MM.1S (cell line): ENCODE measurements around the gene PRSS58.

Experiments
- DNase-seq: peaks from one replicate; pipeline ENCODE4 v3.0.0-alpha.2; 2015
- H2AFZ ChIP-seq: fragments of 300-600 bp; sonication (generic); 2 replicates; pipeline ENCODE4 v1.6.0; 2016; ENCODE audit warnings: antibody characterized with exemption, low read length
- H3F3A ChIP-seq: fragments of 300-600 bp; sonication (generic); 2 replicates; pipeline ENCODE4 v1.6.1; 2016; ENCODE audit warnings: mild to moderate bottlenecking, antibody characterized with exemption, low read length, moderate library complexity, mixed read lengths; ENCODE audit not compliant: insufficient read depth
- H3K27ac ChIP-seq: fragments of 300-600 bp; sonication (generic); 2 replicates; pipeline ENCODE4 v1.5.1; 2016; ENCODE audit warnings: mild to moderate bottlenecking, low read length
- H3K27me3 ChIP-seq: fragments of 300-600 bp; sonication (generic); replicated peaks from 2 replicates; pipeline ENCODE4 v1.6.0; 2016; ENCODE audit warnings: low read length; ENCODE audit not compliant: insufficient read depth
- H3K36me3 ChIP-seq: fragments of 300-600 bp; sonication (generic); replicated peaks from 2 replicates; pipeline ENCODE4 v1.6.1; 2016; ENCODE audit warnings: mild to moderate bottlenecking, low read length, mixed read lengths; ENCODE audit not compliant: insufficient read depth
- H3K4me1 ChIP-seq: fragments of 300-600 bp; sonication (generic); 2 replicates; pipeline ENCODE4 v1.6.1; 2016; ENCODE audit warnings: low read length, mixed read lengths
- H3K4me2 ChIP-seq: fragments of 300-600 bp; sonication (generic); 2 replicates; pipeline ENCODE4 v1.6.0; 2016; ENCODE audit warnings: low read depth, low read length
- H3K4me3 ChIP-seq: fragments of 300-600 bp; sonication (generic); 2 replicates; pipeline ENCODE4 v1.5.1; 2016; ENCODE audit warnings: low read length, mixed read lengths
- H3K79me2 ChIP-seq: fragments of 300-600 bp; sonication (generic); 2 replicates; pipeline ENCODE4 v1.6.1; 2016; ENCODE audit warnings: mixed run types, low read length, mixed read lengths
- H3K9ac ChIP-seq: fragments of 300-600 bp; sonication (generic); 2 replicates; pipeline ENCODE4 v1.6.1; 2016; ENCODE audit warnings: low read length, mixed read lengths
- H3K9me2 ChIP-seq: fragments of 300-600 bp; sonication (generic); replicated peaks from 2 replicates; pipeline ENCODE4 v1.6.1; 2016; ENCODE audit warnings: mild to moderate bottlenecking, low read length, mixed read lengths; ENCODE audit not compliant: insufficient read depth
- H3K9me3 ChIP-seq: fragments of 300-600 bp; sonication (generic); replicated peaks from 2 replicates; pipeline ENCODE4 v1.6.1; 2016; ENCODE audit warnings: mild to moderate bottlenecking, low read length, mixed read lengths; ENCODE audit not compliant: insufficient read depth
- H4K20me1 ChIP-seq: fragments of 300-600 bp; sonication (generic); 2 replicates; pipeline ENCODE4 v1.6.1; 2016; ENCODE audit warnings: mild to moderate bottlenecking, low read length, moderate library complexity, mixed read lengths; ENCODE audit not compliant: insufficient read depth
- EZH2 ChIP-seq: fragments of 300-600 bp; sonication (generic); optimal IDR thresholded peaks from 2 replicates; pipeline ENCODE3; 2017; ENCODE audit warnings: low read depth, mild to moderate bottlenecking, antibody characterized with exemption, low read length, mixed read lengths
- EZH2phosphoT487 ChIP-seq: fragments of 300-600 bp; sonication (generic); IDR thresholded peaks from 2 replicates; pipeline ENCODE4 v1.6.1; 2018; ENCODE audit warnings: antibody characterized with exemption, low read length
- TF ChIP-seq, protein P1 (sequence below): fragments of 300-600 bp; sonication (generic); IDR thresholded peaks from 2 replicates; pipeline ENCODE4 v1.5.1; 2016; ENCODE audit warnings: antibody characterized with exemption, low read length, mixed read lengths

Gene PRSS58

DNA sequence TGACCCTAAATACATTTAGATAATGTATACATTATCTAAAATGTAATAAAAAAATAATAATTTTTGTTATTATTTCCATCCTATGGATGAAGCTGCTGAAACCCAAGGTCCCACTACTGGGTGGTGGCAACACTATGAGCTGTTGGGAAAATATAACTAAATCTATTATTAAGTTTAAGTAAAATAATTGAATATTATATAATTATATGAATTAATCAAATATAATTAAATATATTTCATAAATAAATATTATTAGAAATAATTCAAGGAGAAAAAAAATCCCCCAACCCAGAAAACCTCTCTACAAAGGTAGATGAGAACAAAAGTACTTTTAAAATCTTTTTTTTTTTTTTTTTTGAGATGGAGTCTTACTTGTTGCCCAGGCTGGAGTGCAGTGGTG is 7.9 kb downstream of the PRSS58 start:
- no peak for DNase-seq
- no peak overlapping the region for H3K4me3 ChIP-seq
- no peaks in the 10 kb centered on the region for H3K79me2 ChIP-seq
- H3K4me2 ChIP-seq = no peak overlapping the region
- no peak overlapping the region for H3K27ac ChIP-seq
- H2AFZ ChIP-seq = no peak overlapping the region
- H3K4me1 ChIP-seq = no peaks in the 10 kb centered on the region
- no peak for TF ChIP-seq EZH2
- no peak for TF ChIP-seq EZH2phosphoT487
- TF ChIP-seq, protein P1, sequence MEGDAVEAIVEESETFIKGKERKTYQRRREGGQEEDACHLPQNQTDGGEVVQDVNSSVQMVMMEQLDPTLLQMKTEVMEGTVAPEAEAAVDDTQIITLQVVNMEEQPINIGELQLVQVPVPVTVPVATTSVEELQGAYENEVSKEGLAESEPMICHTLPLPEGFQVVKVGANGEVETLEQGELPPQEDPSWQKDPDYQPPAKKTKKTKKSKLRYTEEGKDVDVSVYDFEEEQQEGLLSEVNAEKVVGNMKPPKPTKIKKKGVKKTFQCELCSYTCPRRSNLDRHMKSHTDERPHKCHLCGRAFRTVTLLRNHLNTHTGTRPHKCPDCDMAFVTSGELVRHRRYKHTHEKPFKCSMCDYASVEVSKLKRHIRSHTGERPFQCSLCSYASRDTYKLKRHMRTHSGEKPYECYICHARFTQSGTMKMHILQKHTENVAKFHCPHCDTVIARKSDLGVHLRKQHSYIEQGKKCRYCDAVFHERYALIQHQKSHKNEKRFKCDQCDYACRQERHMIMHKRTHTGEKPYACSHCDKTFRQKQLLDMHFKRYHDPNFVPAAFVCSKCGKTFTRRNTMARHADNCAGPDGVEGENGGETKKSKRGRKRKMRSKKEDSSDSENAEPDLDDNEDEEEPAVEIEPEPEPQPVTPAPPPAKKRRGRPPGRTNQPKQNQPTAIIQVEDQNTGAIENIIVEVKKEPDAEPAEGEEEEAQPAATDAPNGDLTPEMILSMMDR = no peak
- no peaks in the 10 kb centered on the region for H3K9me3 ChIP-seq
- no peaks in the 10 kb centered on the region for H3K27me3 ChIP-seq
- H3F3A ChIP-seq = no peaks in the 10 kb centered on the region
- no peaks in the 10 kb centered on the region for H4K20me1 ChIP-seq
- no peaks in the 10 kb centered on the region for H3K36me3 ChIP-seq
- no peaks in the 10 kb centered on the region for H3K9me2 ChIP-seq
- H3K9ac ChIP-seq = no peak overlapping the region

DNA sequence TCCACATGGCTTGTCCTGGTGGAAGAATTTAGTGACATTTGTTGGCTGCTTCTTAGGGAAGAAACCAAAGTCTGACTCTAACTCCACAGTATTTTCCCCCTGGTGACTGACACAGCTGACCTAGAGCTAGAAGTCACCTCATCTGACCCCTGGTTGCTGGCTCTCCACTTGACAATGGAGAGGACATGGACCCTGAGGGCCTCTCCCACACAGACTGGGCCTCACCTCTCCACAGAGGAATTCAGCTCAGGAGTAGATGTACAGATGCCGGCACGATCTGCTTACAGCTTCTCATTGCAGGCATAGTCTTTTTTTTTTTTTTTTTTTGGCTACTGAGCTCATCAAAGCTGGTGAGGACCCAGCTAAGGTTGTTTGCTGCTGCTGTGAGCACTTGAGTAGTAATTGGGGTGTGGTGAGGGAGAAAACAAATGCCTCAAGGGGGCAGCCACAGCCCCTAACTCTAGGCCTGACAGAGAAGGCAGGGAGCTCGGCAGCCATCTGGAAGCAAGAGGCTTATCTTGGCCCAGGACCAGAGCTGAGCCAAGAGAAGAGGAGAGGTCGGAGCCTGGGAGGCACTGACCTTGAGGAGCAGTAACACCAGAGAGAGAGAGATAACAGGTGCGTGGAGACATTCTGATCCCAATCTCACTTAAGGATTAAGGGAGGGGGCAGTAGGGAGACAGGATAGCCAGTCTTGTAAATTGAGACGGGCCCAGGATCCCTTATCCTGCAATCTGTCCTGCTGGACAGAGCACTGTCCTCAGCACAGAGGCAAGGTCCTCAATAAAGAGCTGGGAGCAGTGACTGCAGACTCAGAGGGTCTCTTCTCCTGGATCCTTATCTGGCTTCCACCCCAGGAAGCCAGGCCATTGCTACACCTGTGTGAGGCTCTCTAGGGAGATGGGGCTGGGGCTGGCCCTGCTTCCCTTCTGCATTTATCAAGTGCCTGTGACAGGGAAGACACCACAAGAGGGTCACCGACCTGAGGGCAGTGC is 9.4 kb downstream of the PRSS58 start:
- Histone ChIP-seq H3F3A (no peaks in the 10 kb centered on the region), H3K36me3 (no peaks in the 10 kb centered on the region), H3K27me3 (no peaks in the 10 kb centered on the region), H3K9ac (no peak overlapping the region), H3K9me3 (no peaks in the 10 kb centered on the region), H3K4me3 (no peak overlapping the region), H2AFZ (no peak overlapping the region), H4K20me1 (no peaks in the 10 kb centered on the region), H3K4me1 (no peaks in the 10 kb centered on the region), H3K27ac (no peak overlapping the region), H3K4me2 (no peak overlapping the region), H3K79me2 (no peaks in the 10 kb centered on the region), H3K9me2 (no peaks in the 10 kb centered on the region)
- DNase-seq = no peak
- TF ChIP-seq EZH2 = no peak
- TF ChIP-seq, protein P1 = no peak
- TF ChIP-seq EZH2phosphoT487 = no peak

DNA sequence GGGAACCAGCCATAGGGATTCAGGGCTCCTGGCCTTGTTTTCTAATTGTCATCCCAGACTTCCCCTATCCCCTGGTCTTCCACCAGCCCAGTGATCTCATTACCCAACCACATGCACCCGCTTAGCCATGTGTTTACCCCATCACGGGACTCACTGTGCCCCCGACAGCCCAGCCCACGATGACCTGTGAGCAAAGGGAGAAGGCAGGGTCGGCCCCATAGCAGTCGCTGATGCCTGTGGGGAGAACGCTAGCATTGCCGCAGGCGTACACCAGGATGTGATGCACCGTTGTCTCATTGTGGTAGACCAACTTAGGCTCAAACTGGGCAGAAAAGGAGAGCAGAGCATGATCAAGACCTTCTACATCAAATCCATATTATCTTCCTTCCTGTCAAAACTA is 14.0 kb downstream of the PRSS58 start:
- no peak for DNase-seq
- H3K9me3 ChIP-seq = no peaks in the 10 kb centered on the region
- H3K4me3 ChIP-seq = no peak overlapping the region
- H3F3A ChIP-seq = no peaks in the 10 kb centered on the region
- H2AFZ ChIP-seq = no peak overlapping the region
- H3K4me1 ChIP-seq = no peaks in the 10 kb centered on the region
- H3K4me2 ChIP-seq = no peak overlapping the region
- no peaks in the 10 kb centered on the region for H3K9me2 ChIP-seq
- H3K36me3 ChIP-seq = no peaks in the 10 kb centered on the region
- no peak overlapping the region for H3K9ac ChIP-seq
- H4K20me1 ChIP-seq = no peaks in the 10 kb centered on the region
- TF ChIP-seq, protein P1 = no peak
- TF ChIP-seq EZH2phosphoT487 = no peak
- no peak for TF ChIP-seq EZH2
- H3K79me2 ChIP-seq = no peaks in the 10 kb centered on the region
- H3K27me3 ChIP-seq = no peaks in the 10 kb centered on the region
- no peak overlapping the region for H3K27ac ChIP-seq
